NCI-H2081 treated with DMSO at 0.1 percent for 48 hours (cell line): Measurements from ENCODE around the gene C12orf54.
"Not testable (repeated sequence)": the region's sequence is repeated elsewhere in the genome, so short reads cannot be mapped to it uniquely, and the experiment has no call there.

Experiments used
- DNase-seq: peaks from one replicate; lab custom pipeline; 2025; lab: John Stamatoyannopoulos, UW

The C12orf54 gene

GRCh38 chr12:48482198-48482597 lies at the start of gene C12orf54:
TSS of gene C12orf54 (plus strand) at chr12:48482498. CDS start at chr12:48483297, 799 bp downstream.
- no peak for DNase-seq

- DNase-seq = not testable (repeated sequence)
These were observed 48.3 kb upstream of the C12orf54 start for GRCh38 chr12:48434016-48434415.

- DNase-seq = no peak
These were observed 41.2 kb upstream of the C12orf54 start for GRCh38 chr12:48441069-48441468.

- no peak for DNase-seq
These were observed 40.0 kb upstream of the C12orf54 start for GRCh38 chr12:48442179-48442847.

- no peak for DNase-seq
These were observed 36.8 kb upstream of the C12orf54 start for GRCh38 chr12:48445538-48445937.

GRCh38 chr12:48446161-48446776 lies 36.0 kb upstream of the C12orf54 start:
- DNase-seq = no peak

GRCh38 chr12:48447755-48448154 lies 34.5 kb upstream of the C12orf54 start:
- DNase-seq = no peak

- no peak for DNase-seq
These were observed 30.9 kb upstream of the C12orf54 start for GRCh38 chr12:48451372-48451771.

- not testable (repeated sequence) for DNase-seq
These were observed 29.3 kb upstream of the C12orf54 start for GRCh38 chr12:48452961-48453360.

GRCh38 chr12:48454667-48455066 lies 27.6 kb upstream of the C12orf54 start:
- DNase-seq = no peak

- no peak for DNase-seq
These were observed 27.2 kb upstream of the C12orf54 start for GRCh38 chr12:48455116-48455515.

GRCh38 chr12:48459259-48459658 lies 23.0 kb upstream of the C12orf54 start:
- DNase-seq = no peak

GRCh38 chr12:48469027-48469426 lies 13.3 kb upstream of the C12orf54 start:
- not testable (repeated sequence) for DNase-seq

GRCh38 chr12:48472259-48472658 lies 10.0 kb upstream of the C12orf54 start, which contains the start of gene ANP32D:
TSS of gene ANP32D (plus strand) at chr12:48472559. CDS start at chr12:48472665, 106 bp downstream.
- no peak for DNase-seq

GRCh38 chr12:48473061-48473460 lies 9.2 kb upstream of the C12orf54 start:
- DNase-seq = no peak

- not testable (repeated sequence) for DNase-seq
These were observed 7.8 kb upstream of the C12orf54 start for GRCh38 chr12:48474497-48474896.

- DNase-seq = no peak
These were observed 632 bp downstream of the C12orf54 start for GRCh38 chr12:48482930-48483329.

- DNase-seq = no peak
These were observed 4.0 kb downstream of the C12orf54 start for GRCh38 chr12:48486261-48486660.

- no peak for DNase-seq
These were observed 4.4 kb downstream of the C12orf54 start for GRCh38 chr12:48486679-48487078.

GRCh38 chr12:48489012-48489411 lies 6.7 kb downstream of the C12orf54 start:
- no peak for DNase-seq

- not testable (repeated sequence) for DNase-seq
These were observed 7.2 kb downstream of the C12orf54 start for GRCh38 chr12:48489456-48489855.

- not testable (repeated sequence) for DNase-seq
These were observed 18.0 kb downstream of the C12orf54 start for GRCh38 chr12:48500281-48500680.

- DNase-seq = not testable (repeated sequence)
These were observed 24.5 kb downstream of the C12orf54 start for GRCh38 chr12:48506836-48507235.

GRCh38 chr12:48508987-48509386 lies 26.7 kb downstream of the C12orf54 start:
- DNase-seq = no peak
